Left colon (tissue), 2 donors: ENCODE data around the gene RBM39. TPM values are rescaled to one million over a fixed set of nuclear protein-coding genes. Genes with fewer than 3 reads are reported as not detected.
"Not testable (repeated sequence)": the region's sequence is repeated elsewhere in the genome, so short reads cannot be mapped to it uniquely, and the experiment has no call there.

Experiments
- ATAC-seq: fragments of 200-7000 bp; cut with Tn5 transposase; one replicate; pipeline ENCODE4 v1.9.1; 2020; ENCODE audit warnings: mild to moderate bottlenecking, moderate library complexity
- DNase-seq, 2 donors: peaks; one replicate each; pipeline ENCODE4 v3.0.0-alpha.2; 2020
- intact Hi-C, 2 donors: fragments of 100-400 bp; cut with DNase I in 1 of 2; cut with micrococcal nuclease in 1 of 2; formaldehyde crosslinking; loops; one replicate each; pipeline versions ENCODE4 v1.11.2 to v1.14.0; 2022; cut with DNase I, micrococcal nuclease
- total RNA-seq, 2 donors: library from RNA; stranded (reverse); fragmentation: NEBNext Ultra II Directional; extraction: Animal tissue kit (Norgen Biotek cat#: 25700); gene quantifications; one replicate each; pipeline ENCODE4 v1.2.1, GENCODE V29; 2021
- donor health status: DM: no; HTN: no; CAD: no.
- donor health status: DM: yes; HTN: yes; CAD: no.

Gene RBM39
- total RNA-seq, 2 donors from 2014 or later, result 221 to 232 TPM

DNA sequence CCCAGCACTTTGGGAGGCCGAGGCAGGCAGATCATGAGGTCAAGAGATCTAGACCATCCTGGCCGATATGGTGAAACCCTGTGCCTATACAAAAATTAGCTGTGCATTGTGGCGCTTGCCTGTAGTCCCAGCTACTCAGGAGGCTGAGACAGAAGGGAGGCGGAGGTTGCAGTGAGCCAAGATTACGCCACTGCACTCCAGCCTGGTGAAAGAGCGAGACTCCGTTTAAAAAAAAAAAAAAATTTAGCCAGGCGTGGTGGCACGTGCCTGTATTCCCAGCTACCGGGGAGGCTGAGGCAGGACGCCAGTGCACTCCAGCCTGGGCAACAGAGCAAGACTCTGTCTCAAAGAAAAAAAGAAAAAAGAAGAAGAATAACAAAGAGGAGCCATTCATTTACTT, 19.5 kb upstream of the RBM39 start:
- DNase-seq, ATAC-seq, intact Hi-C loops: not testable (repeated sequence)

DNA sequence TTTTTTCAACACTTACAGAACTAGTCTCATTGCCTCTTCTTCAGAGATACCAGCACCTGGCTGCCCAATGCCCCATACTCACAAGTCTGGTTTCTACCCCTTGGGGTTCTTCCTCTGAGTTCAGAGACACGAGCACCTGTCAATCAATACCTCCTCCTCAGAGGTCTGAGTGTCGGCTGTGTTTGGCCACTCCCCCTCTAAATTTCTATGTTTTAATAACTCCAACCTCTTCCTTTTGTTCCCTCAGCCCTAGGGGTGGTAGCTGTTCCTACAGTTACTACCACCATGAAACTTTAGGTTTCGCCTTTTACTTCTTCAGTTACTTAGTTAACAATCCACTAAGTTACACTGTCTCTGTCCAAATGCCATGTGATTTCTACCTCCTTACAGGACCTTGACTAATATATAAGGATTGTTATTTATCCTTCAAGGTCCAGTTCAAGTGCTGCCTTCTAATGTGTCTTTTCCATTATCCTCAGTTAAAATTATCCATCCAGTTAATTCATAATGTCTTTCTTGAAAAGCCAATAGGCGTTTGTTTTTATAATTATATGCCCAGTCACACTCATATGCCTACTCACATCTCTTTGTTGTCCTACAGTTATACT, 15.1 kb upstream of the RBM39 start:
- intact Hi-C loops, result no loop called here
- DNase-seq, result no peak
- no peak for ATAC-seq

DNA sequence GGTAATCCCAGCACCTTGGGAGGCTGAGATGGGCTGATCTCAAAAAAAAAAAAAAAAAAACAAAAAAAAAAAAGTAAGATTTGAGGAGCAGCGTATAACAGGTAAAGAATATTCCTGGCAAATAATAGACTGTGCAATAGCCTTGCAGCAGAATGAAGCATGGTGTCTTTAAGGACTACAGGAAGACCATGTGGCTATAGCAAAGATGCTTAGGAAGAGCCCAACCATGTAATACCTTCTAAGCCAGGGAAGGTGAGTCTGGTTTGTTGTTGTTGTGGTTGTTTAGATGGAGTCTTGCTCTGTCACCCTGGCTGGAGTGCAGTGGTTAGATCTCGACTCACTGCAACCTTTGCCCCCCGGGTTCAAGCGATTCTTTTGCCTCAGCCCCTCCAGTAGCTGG, 14.3 kb upstream of the RBM39 start:
- DNase-seq (no peak), ATAC-seq (no peak)
- intact Hi-C loops, result no loop called here

DNA sequence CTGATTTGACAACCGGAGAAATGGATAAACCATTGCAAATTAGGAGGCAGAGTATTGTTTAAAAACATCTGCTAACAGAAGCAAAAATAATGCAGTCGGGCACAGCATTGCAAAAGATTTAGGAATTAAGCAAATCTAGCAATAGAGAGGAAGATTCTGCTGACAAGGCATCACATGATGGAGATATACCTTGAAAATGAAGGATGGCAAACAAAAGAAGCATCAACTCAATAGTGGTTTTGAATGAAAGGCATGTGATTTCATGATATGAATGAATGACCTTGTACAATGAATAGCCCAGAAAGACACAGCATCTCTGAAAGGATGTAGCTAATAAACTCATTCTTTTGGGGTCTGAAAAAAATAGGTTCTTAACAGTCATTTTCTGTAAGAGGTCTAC, 8.6 kb upstream of the RBM39 start:
- no peak for ATAC-seq
- intact Hi-C loops, result no loop called here
- DNase-seq, result no peak

DNA sequence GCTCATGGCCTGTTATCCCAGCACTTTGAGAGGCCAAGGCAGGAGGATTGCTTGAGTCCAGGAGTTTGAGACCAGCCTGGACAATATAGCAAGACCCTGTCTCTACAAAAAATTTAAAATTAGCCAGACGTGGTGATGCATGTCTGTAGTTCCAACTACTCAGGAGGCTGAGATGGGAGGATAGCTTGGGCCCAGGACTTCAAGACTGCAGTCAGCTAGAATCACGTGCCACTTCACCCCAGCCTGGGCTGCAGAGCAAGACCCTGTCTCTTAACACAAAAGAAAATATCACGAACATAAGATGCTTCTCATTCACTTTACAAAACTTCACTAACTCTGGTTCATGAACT, 2.4 kb upstream of the RBM39 start:
- ATAC-seq, DNase-seq: not testable (repeated sequence)
- intact Hi-C loops, result loop anchor here in 1 of 2 donors (5.0 kb wide), 1 partner anchor 138 kb away; no protein-coding TSS in a partner anchor

GRCh38 chr20:35743693-35744491, 1.8 kb upstream of the RBM39 start:
- no peak for ATAC-seq
- peak in 1 of 2 donors; percentile 44 for DNase-seq
- intact Hi-C loops, result loop anchor here in 1 of 2 donors (5.0 kb wide), 1 partner anchor 138 kb away; no protein-coding TSS in a partner anchor

DNA sequence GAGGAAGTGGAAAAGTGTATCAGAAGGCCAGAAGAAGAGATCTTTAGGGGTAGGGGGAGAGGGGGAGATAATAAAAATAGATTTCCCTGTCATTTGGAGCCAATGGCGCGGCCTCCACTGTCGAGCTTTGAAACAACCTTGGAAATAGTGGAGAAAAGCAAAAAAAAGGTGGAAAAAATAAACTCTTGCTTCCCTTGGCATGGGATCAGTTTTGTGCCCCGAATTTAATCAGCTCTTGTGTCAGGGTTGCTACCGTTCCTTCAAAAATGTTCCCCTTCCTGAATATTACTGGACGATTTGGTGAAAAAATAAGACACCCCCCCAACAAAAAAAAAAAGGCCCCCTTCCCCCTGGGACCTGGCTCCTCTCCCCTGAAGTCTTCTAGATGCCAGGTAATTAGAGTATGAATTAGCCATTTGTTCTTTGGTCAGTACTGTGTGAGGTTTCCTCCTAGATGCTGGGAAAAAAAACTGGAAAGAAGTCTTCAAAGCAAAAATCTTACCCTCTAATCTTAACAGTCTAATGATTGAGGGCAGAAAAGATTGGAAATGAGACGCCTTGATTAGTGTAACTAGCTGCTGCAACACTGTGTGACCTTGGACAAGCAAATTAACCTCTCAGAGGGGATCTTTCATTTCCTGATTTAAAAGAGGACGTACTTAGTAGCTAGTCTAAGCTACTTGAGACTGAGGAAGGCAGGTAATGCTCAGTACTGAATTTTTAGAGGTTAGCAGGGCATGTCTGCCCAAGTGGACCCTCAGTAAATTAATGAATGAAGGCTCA, 872 bp upstream of the RBM39 start:
- peak; percentile 25 for ATAC-seq

GRCh38 chr20:35739294-35740163, 2.5 kb downstream of the RBM39 start:
- ATAC-seq, result no peak
- intact Hi-C loops, result loop anchor here in 1 of 2 donors (5.0 kb wide), 1 partner anchor 143 kb away; no protein-coding TSS in a partner anchor
- DNase-seq, result no peak

More for the DNA sequence above, 872 bp upstream of the RBM39 start:
- intact Hi-C loops, result loop anchor here in 1 of 2 donors (5.0 kb wide), 1 partner anchor 139 kb away; no protein-coding TSS in a partner anchor
- no peak for DNase-seq

DNA sequence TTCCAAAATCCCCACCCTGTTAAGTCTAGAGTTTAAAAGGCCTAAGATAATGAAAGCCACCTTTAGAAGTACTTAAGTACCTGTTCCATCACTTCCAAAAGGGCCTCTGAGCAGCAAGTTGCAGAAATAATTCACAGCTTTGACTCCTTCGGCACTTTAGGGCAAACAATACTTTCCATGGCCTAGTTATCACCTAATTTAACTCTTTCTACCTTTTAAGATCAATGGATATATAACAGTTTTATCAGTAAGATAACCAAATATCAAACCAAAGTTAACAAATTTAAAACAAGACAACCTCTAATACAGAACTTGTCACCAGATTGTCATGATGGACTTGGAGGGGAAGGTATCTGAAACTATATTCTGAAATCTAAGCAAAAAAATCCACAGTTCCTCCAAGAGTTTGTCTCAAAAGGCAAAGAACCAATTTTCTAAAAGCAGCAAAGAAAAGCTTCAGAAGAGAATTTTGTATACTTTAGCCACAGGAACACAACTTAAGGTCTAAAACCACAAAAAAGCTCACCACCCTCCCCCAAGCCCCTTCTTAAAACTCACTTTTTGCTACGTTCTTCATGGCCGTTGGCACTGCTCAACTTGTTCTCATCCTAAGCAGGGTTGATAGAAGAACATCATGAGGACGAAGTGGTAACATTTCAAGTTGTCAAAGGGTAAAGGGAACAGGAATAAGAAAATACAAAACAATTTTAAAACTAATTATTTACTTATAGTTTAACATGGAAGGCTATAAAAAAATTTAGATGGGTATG, 3.5 kb downstream of the RBM39 start:
- no peak for DNase-seq
- ATAC-seq, result no peak
- intact Hi-C loops, result no loop called here

DNA sequence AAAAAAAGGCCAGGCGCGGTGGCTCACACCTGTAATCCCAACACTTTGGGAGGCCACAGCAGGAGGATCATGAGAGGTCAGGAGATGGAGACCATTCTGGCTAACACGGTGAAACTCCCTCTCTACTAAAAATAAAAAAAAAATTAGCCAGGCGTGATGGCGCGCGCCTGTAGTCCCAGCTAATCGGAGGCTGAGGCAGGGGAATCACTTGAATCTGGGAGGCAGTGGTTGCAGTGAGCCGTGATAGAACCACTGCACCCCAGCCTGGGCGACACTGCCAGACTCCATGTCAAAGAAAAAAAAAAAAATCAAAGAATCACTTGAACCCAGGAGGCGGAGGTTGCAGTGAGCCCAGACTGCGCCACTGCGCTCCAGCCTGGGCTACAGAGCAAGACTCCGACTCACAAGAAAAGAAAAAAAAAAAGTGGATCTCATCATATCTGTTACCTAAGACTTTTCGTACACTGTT, 4.2 kb downstream of the RBM39 start:
- intact Hi-C loops, result no loop called here
- ATAC-seq, result no peak

DNA sequence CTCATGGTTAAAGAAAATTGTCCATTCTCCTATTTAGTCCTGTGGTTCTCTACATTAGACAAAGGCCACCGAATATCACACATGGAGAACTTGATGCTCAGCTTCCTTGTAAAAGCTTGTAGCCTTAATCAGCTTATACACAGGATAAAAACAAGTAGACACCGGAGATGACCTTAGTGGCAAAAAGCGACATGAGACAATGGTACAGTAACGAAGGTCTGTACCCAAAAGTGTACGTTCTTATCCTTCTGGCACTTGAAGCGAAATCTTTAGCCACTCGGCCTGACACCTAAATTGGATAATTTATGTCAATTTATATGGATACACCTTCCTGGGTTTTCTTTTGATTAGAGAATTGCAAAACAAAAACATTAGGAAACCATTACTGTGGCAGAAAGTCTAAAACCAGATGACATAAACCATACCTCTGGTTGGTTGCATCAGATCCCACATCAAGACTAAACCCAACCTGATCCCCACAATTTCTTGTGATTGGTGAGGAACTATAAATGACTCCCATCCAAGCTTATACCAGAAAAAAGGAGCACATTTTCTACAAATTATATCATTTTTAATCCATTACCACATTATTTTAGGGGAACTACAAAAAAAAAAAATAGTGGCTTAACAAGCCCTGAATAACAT, 6.1 kb downstream of the RBM39 start:
- intact Hi-C loops, result no loop called here
- ATAC-seq (no peak), DNase-seq (no peak)

More for the DNA sequence above, 4.2 kb downstream of the RBM39 start:
- DNase-seq, result no peak

- ATAC-seq, result no peak
- intact Hi-C loops, result no loop called here
- no peak for DNase-seq
These were observed 7.0 kb downstream of the RBM39 start for GRCh38 chr20:35734777-35735649.

- intact Hi-C loops, result no loop called here
- DNase-seq (no peak), ATAC-seq (no peak)
These were observed 7.7 kb downstream of the RBM39 start for GRCh38 chr20:35734374-35734773.

DNA sequence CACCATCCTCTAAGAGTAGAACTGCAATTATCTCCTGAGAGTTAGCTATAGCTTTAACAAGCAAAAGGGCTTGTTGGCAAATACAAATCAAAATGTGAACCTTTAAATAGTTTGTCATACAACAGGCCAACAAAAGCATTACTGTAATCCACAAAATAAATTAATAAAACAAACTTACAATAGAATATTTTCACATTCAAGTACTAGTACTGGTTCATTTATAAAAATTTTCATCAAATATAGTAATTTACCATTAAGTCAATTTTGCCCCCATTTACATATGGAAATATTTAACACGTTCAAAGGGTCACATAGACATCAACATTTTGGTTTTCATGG, 9.4 kb downstream of the RBM39 start:
- intact Hi-C loops, result no loop called here
- ATAC-seq, result no peak

DNA sequence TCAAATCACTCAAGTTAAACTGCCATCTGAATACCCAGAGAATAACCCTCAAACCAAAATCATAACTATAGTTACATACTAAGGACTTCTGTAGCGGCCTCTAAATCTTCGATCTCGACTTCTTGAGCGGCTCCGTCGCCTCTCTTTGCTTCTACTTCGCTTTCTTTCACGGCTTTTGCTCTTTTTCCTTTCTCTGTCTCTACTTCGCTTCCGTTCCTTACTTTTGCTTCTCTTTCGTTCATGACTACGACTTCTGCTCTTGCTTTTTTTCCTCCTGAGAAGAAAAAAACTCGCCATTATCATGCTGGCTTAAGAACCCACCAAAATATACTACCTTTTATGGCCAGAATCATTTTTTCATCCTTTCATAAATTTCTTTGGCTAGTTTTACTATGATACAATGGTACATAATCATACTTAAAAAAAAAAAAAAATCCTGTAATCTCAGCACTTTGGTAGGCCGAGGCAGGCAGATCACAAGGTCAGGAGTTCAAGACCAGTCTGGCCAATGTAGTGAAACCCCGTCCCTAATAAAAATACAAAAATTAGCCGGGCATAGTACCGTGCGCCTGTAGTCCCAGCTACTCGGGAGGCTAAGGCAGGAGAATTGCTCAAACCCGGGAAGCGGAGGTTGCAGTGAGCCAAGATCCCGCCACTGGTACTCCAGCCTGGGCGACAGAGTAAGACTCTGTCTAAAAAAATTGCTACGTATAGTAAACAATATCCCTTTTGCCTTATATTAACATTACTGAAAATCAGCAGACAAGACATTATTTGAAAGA, 10.0 kb downstream of the RBM39 start:
- intact Hi-C loops, result no loop called here

More for the DNA sequence above, 9.4 kb downstream of the RBM39 start:
- DNase-seq, result no peak

DNA sequence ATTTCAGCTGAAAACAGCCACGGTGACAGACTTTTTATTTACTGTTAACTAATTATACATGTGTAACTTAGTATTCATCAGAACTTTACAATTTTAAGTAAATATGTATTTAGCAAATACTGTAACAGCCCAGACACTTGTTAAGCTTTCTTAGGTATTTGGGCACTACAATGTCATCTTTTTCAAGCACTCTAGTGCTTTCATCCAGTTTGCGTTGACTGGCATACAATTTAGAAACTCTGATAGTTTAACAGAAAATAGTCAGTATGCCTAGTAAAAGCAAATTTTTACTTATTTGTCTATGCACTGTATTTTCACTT, 10.6 kb downstream of the RBM39 start:
- DNase-seq (no peak), ATAC-seq (no peak)
- intact Hi-C loops, result no loop called here

More for the DNA sequence above, 10.0 kb downstream of the RBM39 start:
- no peak for DNase-seq
- no peak for ATAC-seq
